ENCODE measurements around the gene CDK5.

The CDK5 gene

GRCh38 chr7:151057506-151057988, at the start of gene CDK5:
CDK5 (minus strand) TSS chr7:151057897; CDS start chr7:151057848, 49 bp downstream.
- DNase-seq (ENCODE audit: low read depth in 2 of 3, low spot score in 1 of 3), result no peak

DNA sequence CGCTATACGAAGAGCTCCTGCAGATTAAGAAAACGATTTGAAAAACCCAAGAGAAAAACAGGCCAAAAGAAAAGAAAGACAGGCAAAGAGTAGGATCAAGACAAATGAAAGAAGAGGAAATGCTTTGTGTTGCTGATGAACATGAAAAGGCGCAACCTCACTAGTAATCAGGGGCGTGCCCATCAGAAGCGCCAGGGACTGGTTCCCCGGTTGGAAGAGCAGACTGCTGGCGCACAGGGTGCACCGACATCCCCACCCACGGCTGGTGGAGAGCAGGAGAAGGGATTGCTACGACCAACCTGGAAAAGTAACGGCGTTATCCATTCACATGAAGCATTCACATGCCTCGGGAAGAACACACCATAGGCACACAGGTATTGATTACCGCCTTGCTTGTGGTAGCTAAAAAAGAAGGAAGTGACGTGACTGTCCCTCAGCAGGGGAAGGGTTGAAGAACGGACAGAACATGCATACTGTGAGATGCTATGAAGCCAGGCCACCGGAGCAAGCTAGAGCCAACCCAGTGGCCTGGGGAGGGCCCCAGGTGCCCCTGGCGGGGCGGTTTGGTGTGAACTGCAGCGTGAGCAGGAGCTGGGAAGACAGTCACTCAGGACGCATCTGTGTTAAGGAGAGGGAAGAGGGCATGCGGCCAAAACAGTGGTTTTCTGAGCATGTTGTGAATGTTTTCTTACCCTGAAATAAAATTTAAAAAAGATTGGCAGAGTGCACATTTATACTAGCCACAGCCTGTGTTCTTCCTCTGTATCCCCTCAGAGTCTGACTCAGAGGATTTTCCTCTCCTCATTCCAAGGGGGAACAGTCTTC, 46.9 kb upstream of the CDK5 start:
- no peak for DNase-seq (ENCODE audit: low read depth in 2 of 3, low spot score in 1 of 3)

- DNase-seq (ENCODE audit: low read depth in 2 of 3, low spot score in 1 of 3), result no peak
Observed at GRCh38 chr7:151103973-151104372, 46.3 kb upstream of the CDK5 start.

DNA sequence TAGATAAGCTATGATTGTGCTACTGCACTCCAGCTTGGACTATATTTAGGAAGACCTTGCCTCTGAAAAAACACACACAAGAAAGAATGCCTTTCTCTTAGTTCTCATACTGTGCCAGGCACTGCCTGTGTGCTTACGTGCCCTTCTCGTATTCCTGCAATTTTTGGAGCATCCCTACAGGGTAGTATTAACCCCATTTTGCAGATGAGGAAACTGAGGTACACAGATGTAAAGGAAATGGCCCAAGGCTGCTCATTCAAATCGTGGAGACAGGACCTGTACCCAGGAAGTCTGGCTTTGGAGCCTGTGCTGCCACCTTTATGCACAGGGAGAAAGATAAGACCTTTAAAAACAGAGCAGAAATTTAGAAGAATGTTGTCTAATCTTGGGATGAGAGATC, 45.3 kb upstream of the CDK5 start:
- DNase-seq (ENCODE audit: low read depth in 2 of 3, low spot score in 1 of 3), result no peak

DNA sequence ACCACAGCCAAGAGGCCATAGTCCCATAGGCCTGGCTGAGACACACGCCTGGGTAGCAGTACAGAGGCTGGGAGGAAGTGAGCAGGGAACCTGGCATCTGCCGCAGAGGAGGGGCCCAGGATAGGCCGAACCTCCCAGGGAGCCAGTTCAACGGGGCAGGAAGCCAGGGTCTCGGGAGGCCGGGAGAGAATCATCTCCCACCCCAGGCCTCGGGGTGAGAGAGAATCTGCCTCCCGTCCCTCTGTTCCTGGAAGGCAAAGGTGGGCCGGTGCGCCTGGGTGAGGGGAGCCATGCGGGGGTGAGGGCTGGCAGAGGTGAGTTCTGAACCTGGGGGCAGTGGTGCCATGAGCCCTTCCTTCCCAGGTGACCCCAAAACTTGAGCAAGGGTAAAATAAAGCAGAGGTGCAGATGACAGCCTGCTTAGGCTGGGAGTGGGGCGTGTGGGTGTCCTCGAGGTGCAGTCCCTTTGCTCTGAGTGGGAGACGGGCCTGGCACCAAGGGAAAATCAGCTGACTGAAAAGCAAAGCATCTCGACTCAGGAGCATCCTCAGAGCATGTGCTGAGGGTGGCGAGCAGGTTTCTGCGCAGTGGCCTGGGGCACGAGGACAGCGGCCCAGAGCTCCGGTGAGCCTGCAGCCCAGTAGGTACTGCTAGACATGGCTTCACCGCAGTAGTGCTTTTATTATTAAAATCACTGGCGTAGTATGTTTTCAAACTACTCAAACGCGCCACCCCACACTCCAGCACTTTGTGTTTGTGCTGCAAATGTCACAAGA, 44.1 kb upstream of the CDK5 start:
- no peak for DNase-seq (ENCODE audit: low read depth in 2 of 3, low spot score in 1 of 3)

GRCh38 chr7:151100921-151101320, 43.2 kb upstream of the CDK5 start:
- no peak for DNase-seq (ENCODE audit: low read depth in 2 of 3, low spot score in 1 of 3)

DNA sequence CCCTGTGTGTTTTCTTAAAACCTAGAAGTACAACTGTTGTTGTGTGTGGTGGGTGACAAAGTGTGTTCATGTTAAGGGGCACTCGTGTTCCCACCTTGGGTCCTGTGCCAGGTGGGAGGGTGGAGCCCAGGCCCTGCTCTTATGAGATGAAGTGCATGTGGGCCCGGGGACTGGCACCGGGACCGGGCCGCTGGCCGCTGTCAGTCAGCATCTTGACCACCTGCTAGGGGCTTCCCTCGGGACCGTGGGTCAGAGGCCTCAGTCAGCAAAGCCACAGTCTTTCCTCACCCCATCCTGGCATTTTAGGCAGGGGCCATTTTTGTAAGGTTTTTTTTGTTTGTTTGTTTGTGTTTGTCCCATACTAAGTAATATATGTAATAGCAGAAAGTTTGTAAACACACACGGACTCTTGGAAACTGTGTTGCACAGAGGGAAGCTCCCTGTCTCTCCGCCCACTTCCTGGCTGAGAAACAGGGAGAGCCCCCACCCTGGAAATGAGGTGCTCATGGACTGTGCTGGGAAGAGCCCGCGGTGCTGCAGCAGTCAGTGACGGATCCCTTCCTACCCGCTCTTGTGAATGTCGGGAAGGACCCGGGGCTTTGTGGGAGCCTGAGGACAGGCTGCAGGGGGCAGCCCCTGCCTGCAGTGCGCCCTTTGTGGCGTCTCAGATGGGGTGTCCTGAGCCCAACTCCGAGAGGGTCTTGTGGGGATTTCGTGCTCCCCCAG, 42.0 kb upstream of the CDK5 start:
- no peak for DNase-seq (ENCODE audit: low read depth in 2 of 3, low spot score in 1 of 3)

DNA sequence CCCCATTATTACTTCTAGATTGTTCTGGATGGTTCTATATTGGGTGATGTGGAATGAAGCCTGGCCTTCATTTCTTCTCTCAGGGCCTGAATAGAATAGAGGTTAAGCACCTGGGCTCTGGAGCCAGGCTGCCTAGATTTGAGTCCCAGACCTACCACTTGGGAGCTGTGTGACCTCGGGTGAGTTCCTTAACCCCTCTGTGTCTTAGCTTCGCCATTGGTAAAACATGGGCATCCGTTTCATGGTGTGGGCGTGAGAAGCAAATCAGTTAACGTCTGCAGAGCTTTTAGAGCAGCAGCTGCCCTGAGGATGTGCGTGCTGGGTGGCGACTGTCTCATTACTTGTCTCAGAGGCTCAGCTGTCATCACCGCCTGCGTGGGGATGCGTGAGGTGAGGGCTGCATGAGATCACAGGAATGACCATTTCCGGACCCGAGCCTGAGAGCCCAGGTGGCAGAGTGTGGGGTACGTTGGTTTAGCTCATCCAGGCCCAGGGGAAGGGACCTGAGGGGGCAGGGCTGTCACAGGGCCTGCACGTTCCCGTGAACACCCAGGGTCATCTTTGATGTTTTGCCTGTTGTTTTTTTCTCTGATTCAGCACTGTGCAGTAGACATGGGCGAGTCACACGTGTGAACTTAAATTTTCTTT, 38.3 kb upstream of the CDK5 start:
- no peak for DNase-seq (ENCODE audit: low read depth in 2 of 3, low spot score in 1 of 3)

- no peak for DNase-seq (ENCODE audit: low read depth in 2 of 3, low spot score in 1 of 3)
Observed at GRCh38 chr7:151095123-151095797, 37.6 kb upstream of the CDK5 start.

DNA sequence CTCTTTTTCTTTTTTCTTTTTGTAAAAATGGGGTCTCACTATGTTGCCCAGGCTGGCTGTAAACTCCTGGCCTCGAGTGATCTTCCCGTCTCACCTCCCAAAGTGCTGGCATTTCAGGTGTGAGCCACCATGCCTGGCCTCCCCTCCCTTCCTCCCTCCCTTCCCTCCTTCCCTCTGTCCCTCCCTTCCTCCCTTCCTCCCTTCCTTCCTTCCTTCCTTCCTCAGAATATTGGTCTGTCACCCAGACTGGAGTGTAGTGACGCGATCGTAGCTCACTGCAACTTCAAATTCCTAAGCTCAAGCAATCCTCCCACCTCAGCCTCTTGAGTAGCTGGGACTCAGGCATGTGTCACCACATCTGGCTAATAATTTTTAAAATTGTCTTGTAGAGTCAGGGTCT, 37.0 kb upstream of the CDK5 start:
- DNase-seq (ENCODE audit: low read depth in 2 of 3, low spot score in 1 of 3), result no peak

DNA sequence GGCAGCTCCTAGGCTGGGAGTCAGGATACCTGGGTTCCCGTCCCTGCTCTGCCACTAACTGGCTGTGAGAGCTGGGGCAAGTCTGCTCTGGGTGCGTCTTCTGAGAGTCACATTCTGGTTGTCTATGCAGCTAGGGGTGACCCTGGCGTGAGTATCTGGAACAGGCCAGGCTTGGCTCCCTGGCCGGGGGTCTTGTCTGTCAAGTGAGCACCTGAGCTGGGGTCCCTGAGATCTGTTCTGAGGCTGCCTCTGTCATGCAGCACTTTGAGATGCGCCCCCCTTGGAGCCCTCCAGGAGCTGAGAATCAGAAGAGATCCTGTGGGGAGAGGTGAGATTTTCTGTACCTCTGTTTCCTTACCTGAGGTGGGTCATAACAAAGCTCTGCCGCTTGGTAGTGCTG, 36.1 kb upstream of the CDK5 start:
- no peak for DNase-seq (ENCODE audit: low read depth in 2 of 3, low spot score in 1 of 3)

GRCh38 chr7:151091988-151092387, 34.3 kb upstream of the CDK5 start:
- no peak for DNase-seq (ENCODE audit: low read depth in 2 of 3, low spot score in 1 of 3)

- DNase-seq (ENCODE audit: low read depth in 2 of 3, low spot score in 1 of 3), result no peak
Observed at GRCh38 chr7:151091431-151091830, 33.7 kb upstream of the CDK5 start.

DNA sequence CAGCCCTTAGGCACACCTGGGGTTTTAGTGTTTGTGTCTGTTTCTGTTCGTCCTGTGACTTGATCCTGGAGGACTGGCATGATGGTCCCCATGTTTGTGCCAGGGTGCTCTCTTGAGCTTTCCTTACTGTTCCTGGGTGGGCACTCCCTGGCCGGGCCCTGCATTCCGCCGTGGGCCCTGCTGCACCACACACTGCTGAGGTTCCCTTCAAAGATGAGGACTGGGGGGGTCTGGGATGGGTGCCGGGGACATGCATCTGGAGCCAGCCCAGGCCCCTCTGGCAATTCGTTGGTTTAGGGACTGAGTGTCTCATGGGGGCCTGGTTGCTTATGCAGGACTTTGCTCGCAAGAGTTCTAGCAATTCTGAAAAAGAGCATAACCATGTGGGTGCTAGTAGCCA, 33.3 kb upstream of the CDK5 start:
- DNase-seq (ENCODE audit: low read depth in 2 of 3, low spot score in 1 of 3), result no peak

DNA sequence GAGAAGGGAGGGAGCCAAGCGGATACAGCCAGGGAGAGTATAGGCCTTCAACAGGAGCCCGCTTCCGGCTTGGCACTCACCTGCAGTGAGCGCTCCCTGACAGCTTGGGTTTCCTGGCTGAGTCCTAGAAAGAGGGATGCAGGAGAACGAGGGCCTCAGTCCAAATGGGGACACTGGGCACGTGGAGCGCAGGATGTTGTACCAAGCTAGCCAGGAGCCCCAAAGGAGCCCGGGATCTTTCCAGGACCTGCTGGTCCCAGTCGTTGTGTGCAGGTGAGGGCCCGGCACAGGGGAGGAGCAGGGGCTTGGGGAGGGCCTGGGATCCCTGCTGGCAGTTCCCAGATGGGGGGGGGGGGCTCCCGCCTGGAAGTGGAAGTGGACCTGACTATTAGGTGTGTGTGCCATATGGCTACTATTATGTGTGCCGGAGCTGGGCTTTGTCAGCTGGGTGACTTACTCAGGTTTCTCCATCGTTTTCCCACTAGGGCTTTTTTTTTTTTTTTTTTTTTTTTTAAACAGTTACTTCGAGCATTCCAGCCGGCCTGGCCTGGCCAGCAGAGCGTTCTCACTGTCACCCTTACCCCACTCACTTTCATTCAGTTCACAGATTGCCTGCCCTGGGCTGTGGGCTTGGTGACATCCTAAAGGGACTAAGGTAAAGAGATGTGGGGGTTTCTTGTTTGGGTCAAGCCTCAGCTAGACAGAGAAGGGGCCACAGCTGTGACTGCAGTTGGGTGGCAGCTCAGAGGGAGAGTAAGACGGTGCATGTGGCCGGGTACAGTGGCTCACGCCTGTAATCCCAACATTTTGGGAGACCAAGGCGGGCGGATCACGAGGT, 32.4 kb upstream of the CDK5 start:
- no peak for DNase-seq (ENCODE audit: low read depth in 2 of 3, low spot score in 1 of 3)

DNA sequence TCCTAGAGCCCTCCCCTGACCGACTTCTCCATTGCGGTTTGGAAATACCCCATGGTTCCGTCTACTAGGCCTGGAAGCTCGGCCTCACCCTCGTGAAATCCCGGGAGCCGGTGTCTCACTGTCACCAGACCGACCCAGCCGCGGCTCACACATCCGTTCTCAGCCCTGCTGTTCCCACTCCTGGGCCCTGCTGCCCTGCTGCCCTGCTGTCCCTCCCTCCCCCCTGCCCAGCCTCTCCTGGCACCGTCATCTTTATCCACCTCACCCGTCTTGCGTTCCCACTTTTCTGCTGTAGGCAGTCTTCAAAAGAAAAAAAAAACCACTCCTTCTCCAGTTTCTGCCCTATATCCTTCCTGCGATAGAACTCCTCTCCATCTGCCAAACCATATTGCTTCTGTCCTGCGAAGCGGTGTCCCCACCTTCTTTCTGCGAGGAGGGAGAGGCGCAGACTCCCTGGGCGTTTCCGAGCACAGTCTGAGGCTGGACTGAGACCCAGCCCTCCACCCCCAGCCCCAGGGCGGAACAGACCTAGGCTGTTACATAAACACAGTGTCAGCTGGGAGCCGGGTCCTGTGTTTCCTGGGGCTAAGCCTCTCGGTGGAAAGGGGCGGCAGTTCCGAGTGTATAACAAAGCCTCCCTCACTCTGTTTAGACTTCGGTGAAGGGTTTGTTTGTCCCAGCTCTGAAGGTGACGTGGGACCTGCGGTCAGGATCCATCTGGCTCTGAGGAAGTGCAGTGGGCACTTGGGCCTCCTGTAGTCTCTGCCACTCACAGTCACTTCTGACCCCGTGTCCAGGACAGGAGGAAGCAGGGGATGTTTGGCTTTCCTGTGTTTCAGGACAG, 31.4 kb upstream of the CDK5 start:
- DNase-seq (ENCODE audit: low read depth in 2 of 3, low spot score in 1 of 3), result no peak

- no peak for DNase-seq (ENCODE audit: low read depth in 2 of 3, low spot score in 1 of 3)
Observed at GRCh38 chr7:151088019-151088855, 30.5 kb upstream of the CDK5 start.
